Astrocyte of the cerebellum (primary cell): ENCODE measurements around the gene POU5F1.

Experiments
- DNase-seq: peaks from one replicate; pipeline ENCODE4 v3.0.0-alpha.2; 2011; ENCODE audit warnings: low read depth
- H3K4me3 ChIP-seq: 2 replicates; pipeline ENCODE4 v1.5.1; 2011; ENCODE audit warnings: mild to moderate bottlenecking, low read depth, low read length, moderate library complexity
- in situ Hi-C: cut with HindIII; loops from 2 replicates; pipeline ENCODE4 v1.10.0; 2017; ENCODE audit warnings: low sequenced_read_pairs
- TF ChIP-seq, protein P1 (sequence below): IDR thresholded peaks from 2 replicates; pipeline ENCODE4 v1.5.1; 2012; ENCODE audit warnings: low read length, low read depth, moderate library complexity, mild to moderate bottlenecking; ENCODE audit errors: missing control alignments

Gene POU5F1

DNA sequence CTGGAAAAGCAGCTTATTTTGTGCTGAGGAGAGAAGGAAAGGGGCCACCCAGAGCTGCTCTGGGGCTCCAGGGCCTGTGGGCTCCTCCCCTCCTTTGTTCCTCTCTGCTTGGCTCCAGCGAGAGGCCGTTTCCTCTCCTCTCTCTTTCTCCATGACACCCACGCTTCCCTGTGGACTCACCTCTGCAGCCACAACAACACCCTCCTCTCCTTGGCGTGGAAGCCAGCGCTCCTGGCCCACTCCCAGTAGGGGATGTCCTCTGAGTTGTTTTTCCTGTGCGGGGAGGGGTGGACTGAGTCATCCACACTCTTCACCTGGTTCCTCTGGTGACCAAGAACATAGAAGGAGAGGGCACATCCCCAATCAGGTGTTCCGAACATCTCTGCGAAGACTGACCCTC lies 45.3 kb downstream of the POU5F1 start:
- no peak for DNase-seq
- TF ChIP-seq, protein P1, sequence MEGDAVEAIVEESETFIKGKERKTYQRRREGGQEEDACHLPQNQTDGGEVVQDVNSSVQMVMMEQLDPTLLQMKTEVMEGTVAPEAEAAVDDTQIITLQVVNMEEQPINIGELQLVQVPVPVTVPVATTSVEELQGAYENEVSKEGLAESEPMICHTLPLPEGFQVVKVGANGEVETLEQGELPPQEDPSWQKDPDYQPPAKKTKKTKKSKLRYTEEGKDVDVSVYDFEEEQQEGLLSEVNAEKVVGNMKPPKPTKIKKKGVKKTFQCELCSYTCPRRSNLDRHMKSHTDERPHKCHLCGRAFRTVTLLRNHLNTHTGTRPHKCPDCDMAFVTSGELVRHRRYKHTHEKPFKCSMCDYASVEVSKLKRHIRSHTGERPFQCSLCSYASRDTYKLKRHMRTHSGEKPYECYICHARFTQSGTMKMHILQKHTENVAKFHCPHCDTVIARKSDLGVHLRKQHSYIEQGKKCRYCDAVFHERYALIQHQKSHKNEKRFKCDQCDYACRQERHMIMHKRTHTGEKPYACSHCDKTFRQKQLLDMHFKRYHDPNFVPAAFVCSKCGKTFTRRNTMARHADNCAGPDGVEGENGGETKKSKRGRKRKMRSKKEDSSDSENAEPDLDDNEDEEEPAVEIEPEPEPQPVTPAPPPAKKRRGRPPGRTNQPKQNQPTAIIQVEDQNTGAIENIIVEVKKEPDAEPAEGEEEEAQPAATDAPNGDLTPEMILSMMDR, result no peak
- H3K4me3 ChIP-seq, result no peak overlapping the region
- in situ Hi-C loops, result no loop called here

DNA sequence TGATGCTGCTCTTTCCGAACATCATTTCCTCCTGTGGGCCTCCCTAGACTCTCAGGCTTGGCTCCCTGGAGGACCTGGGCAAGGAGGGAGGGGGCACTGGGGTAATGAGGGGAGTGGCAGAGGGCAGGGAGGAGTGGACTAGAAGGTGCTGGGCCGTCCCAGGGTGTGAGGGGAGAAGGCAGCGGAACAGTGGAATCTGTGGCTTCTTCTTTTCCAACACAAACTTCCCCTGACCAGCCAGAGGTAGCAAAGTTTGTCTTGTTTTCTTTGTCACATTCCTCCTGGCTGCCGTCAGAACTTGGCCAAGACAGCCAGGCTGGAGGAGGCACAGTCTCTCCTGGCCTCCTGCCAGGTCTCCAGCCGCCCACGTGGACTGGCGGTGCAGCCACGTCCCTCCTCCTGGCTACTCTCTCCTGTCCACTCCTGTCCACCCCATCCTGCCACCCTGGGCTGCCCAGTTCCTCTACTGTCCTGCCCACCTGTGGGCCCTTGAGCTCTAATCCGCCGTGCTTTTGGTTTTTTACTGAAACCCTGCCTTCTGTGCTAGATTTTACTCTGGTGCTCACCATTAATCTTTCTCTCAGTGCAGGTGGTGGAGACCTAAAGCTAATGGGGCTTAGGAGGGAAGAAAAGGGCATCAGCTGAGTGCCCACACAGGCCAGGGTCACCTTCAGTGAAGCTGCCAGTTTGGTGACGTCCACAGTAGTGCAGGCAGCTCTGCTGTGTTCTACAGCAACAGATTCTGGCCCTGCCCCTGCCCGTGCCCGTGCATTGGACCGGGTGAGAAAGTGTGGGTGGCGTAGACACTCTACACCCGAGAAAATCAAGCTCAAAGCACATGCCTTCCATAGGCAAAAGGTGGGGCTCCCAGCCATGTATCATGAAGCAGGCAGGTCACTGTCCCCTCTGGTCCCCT lies 47.4 kb downstream of the POU5F1 start:
- H3K4me3 ChIP-seq, result no peak overlapping the region
- in situ Hi-C loops, result no loop called here
- peak; percentile 72 for DNase-seq
- TF ChIP-seq, protein P1, result no peak

DNA sequence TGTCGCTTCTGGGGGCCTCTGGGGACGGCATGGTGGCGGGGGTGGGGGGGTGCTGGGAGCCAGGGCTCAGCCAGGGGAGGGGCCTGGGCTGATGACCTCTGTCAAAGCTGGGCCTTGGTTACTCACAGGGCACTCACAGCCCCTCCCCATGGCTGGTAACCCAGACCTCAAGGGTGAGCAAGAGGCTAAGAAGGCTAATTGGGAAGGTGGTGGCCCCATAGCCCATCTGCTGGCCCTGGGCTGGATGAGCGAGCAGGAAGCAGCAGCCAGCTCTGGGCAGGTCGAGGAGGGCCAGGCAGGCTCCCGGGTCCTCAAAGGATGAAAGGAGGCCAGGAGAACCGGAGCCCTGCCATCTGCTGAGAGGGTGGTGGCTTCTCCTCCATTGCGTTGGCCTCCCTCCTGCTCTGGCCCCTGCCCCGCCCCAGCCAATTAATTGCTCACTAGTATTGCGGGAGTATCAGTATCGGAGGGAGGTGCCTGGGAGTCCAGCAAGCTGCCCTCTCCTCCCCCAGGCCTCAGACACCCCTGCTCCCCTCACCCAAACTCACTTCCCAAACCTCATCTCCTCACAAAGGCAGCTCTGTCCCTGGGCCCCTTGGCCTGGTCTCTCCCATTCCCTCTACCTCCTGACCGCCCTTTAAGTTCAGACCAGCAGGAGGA lies 49.2 kb downstream of the POU5F1 start:
- in situ Hi-C loops, result no loop called here
- TF ChIP-seq, protein P1, result no peak
- no peak for DNase-seq
- H3K4me3 ChIP-seq, result no peak overlapping the region

DNA sequence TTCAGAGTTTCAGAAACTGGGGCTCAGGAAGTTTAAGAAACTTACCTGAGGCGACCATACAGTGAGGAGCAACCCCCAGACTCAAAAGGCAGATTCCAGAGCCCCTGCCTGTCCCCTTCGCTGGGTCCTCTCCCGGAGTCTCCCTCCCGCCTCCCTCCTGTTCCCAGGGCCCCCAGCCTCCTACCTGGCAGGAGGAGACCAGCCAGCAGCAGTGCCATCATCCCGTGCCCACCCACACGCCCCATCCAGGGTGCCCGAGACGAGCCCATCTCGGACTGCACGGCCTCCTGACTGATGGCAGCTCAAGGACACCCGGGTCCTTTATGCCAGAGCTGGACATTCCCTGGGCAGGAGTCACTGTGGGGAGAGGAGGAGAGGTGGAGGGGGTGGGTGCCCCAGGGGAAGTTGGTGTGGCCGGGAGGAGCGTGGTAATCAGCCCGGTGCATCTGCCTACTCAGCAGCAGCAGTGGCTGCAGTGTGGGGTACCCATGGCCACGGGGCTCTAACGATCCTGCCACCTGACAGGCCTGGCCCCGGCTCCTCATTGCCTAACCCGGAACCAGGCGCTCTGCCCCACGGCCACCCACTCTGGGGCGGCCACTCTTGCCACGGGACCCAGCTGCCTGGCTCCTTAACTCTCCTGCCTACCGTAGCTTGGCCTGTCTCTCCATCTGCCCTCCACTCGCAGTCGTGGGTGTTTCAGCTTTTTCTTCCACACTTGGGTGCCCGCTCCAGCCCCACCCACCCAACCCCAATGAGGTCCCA lies 50.1 kb downstream of the POU5F1 start, which contains the start of gene CDSN:
CDSN (minus strand) TSS at position 296 of the 765 bp plus-strand sequence; CDS start at position 269, 27 bp downstream.
- no peak for DNase-seq
- no peak within 1 kb of the TSS for H3K4me3 ChIP-seq
- in situ Hi-C loops, result no loop called here
- TF ChIP-seq, protein P1, result no peak

DNA sequence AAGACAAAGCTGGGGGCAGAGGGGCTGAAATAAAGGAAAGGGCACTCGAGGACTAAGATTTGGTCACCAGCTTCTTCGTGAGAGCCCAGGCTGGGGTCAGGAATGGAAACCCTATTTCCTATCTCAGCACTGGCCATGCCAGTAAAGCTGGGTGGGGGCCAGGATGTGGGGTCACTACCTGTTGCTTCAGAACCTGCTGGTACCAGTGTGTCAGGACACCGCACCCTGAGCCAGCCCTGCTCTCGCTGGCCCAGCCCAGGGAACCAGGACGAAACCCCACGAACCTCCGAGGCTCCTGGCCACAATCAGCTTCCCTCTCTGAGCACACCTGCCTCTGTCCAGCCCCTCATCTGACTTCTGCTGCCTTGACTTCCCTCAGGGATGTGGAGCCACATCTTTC lies 52.3 kb downstream of the POU5F1 start:
- DNase-seq, result no peak
- TF ChIP-seq, protein P1, result no peak
- H3K4me3 ChIP-seq, result no peak overlapping the region
- in situ Hi-C loops, result no loop called here
